ENCODE results near the gene CDH5. TPM values are rescaled to one million over a fixed set of nuclear protein-coding genes. Genes with fewer than 3 reads are reported as not detected.

The CDH5 gene
- total and polyA plus RNA-seq, 2 of the 13 experiments (the other 11 are each of a cell fraction or from before 2014, with no cell fraction given) = 0.71 to 1.1 TPM

DNA sequence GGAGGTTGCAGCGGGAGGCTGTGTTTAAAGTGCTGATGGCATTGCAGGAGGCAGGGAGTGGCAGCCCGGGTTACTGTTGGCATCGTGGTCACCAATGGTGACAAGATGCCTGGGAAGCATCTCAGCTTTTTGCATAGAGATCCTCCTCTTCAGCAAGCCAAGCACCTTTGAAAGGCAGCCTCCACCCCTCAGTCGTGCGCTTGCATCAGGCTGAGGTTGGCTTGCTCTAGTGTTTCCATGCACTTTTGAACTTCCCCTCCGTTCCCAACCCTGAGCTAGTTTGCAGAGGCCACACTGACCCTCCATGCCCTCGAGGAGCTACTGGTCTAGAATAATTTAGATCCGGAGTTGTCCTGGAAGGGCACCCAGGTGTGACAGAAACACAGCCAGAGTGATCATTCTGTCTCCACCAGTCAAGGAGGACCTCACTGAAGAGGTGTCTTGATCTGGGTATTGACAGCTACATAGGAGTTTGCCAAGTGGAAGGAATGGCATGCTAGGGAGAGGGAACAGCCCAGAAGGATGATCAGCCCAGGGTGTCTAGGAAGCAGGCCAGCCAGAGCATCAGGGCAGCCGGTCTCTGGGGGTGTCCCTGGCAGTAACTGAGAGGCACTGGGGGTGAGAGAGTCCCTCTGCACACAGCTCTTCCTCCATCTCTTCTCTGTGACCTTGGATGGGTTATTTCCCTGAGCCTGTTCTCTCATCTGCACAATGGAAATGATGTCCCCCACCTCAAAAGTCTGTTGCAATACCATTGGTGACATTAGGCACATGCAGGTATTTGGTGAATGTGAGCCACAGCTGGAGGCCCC, 68.3 kb downstream of the CDH5 start (continued):
- TF ChIP-seq ONECUT2 (CRISPR knock-in tag; IDR thresholded peaks at IDR 0.05) = no peak
- 0 out of 2 replicates have a peak, but pooled peaks have one; percentile 16 for TF ChIP-seq ZFP37 (CRISPR knock-in tag; IDR thresholded peaks at IDR 0.05; ENCODE audit: borderline replicate concordance)
- TF ChIP-seq, protein P1, sequence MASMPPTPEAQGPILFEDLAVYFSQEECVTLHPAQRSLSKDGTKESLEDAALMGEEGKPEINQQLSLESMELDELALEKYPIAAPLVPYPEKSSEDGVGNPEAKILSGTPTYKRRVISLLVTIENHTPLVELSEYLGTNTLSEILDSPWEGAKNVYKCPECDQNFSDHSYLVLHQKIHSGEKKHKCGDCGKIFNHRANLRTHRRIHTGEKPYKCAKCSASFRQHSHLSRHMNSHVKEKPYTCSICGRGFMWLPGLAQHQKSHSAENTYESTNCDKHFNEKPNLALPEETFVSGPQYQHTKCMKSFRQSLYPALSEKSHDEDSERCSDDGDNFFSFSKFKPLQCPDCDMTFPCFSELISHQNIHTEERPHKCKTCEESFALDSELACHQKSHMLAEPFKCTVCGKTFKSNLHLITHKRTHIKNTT (CRISPR knock-in tag; IDR thresholded peaks at IDR 0.05) = no peak
- TF ChIP-seq KDM4B (CRISPR knock-in tag; IDR thresholded peaks at IDR 0.05) = no peak
- TF ChIP-seq ZNF75D (CRISPR knock-in tag; IDR thresholded peaks at IDR 0.05; ENCODE audit: borderline replicate concordance) = no peak
- TF ChIP-seq, protein P2, sequence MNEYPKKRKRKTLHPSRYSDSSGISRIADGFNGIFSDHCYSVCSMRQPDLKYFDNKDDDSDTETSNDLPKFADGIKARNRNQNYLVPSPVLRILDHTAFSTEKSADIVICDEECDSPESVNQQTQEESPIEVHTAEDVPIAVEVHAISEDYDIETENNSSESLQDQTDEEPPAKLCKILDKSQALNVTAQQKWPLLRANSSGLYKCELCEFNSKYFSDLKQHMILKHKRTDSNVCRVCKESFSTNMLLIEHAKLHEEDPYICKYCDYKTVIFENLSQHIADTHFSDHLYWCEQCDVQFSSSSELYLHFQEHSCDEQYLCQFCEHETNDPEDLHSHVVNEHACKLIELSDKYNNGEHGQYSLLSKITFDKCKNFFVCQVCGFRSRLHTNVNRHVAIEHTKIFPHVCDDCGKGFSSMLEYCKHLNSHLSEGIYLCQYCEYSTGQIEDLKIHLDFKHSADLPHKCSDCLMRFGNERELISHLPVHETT (CRISPR knock-in tag; conservative IDR thresholded peaks at IDR 0.05) = 0 out of 2 replicates have a peak, but pooled peaks have one; percentile 31
- TF ChIP-seq SOX13 (IDR thresholded peaks at IDR 0.05) = peak; percentile 57
- peak in 1 of 2 experiments; percentile 90; a peak in 2 of 4 replicates for TF ChIP-seq SOX13 (CRISPR knock-in tag; conservative IDR thresholded peaks at IDR 0.05 in 1 of 2, IDR thresholded peaks at IDR 0.05 in 1 of 2)
- no peak for TF ChIP-seq MEF2D (CRISPR knock-in tag; IDR thresholded peaks at IDR 0.05)
- no peak for TF ChIP-seq HOXA5 (CRISPR knock-in tag; IDR thresholded peaks at IDR 0.05)
- no peak; the same call in 1 of the 2 replicates for TF ChIP-seq RFXAP (CRISPR knock-in tag; IDR thresholded peaks at IDR 0.05; ENCODE audit: borderline replicate concordance)
- 0 out of 2 replicates have a peak, but pooled peaks have one; percentile 24 for TF ChIP-seq HMG20B (CRISPR knock-in tag; conservative IDR thresholded peaks at IDR 0.05)
- no peak for TF ChIP-seq MAFG (CRISPR knock-in tag; IDR thresholded peaks at IDR 0.05)
- no peak for TF ChIP-seq GTF2F1 (IDR thresholded peaks at IDR 0.05; ENCODE audit: low read length)
- TF ChIP-seq, protein P3, sequence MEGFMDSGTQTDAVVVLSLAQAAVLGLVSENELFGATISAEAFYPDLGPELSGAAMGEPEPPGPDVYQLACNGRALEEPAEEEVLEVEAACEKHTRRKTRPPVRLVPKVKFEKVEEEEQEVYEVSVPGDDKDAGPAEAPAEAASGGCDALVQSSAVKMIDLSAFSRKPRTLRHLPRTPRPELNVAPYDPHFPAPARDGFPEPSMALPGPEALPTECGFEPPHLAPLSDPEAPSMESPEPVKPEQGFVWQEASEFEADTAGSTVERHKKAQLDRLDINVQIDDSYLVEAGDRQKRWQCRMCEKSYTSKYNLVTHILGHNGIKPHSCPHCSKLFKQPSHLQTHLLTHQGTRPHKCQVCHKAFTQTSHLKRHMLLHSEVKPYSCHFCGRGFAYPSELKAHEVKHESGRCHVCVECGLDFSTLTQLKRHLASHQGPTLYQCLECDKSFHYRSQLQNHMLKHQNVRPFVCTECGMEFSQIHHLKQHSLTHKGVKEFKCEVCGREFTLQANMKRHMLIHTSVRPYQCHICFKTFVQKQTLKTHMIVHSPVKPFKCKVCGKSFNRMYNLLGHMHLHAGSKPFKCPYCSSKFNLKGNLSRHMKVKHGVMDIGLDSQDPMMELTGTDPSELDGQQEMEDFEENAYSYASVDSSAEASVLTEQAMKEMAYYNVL (CRISPR knock-in tag; IDR thresholded peaks at IDR 0.05; ENCODE audit: borderline replicate concordance) = 0 out of 2 replicates have a peak, but pooled peaks have one; percentile 26
- no peak for TF ChIP-seq ZNF570 (CRISPR knock-in tag; IDR thresholded peaks at IDR 0.05; ENCODE audit: borderline replicate concordance)
- TF ChIP-seq ZNF275 (CRISPR knock-in tag; IDR thresholded peaks at IDR 0.05; ENCODE audit: borderline replicate concordance) = no peak
- no peak for TF ChIP-seq EHMT2 (IDR thresholded peaks at IDR 0.05; ENCODE audit: borderline replicate concordance, low read depth, low read length)
- no peak for TF ChIP-seq PTBP1 (IDR thresholded peaks at IDR 0.05; ENCODE audit: low read depth, low read length, poor library complexity, severe bottlenecking)
- TF ChIP-seq ZSCAN9 (CRISPR knock-in tag; IDR thresholded peaks at IDR 0.05; ENCODE audit: borderline replicate concordance) = no peak
- TF ChIP-seq MATR3 (CRISPR knock-in tag; IDR thresholded peaks at IDR 0.05) = no peak
- TF ChIP-seq ZNF253 (CRISPR knock-in tag; IDR thresholded peaks at IDR 0.05; ENCODE audit: borderline replicate concordance) = 0 out of 2 replicates have a peak, but pooled peaks have one; percentile 24
- TF ChIP-seq NFE2 (CRISPR knock-in tag; IDR thresholded peaks at IDR 0.05) = no peak
- TF ChIP-seq ZNF564 (CRISPR knock-in tag; IDR thresholded peaks at IDR 0.05) = peak; percentile 40; the same call in 1 of the 2 replicates
- TF ChIP-seq ZNF792 (CRISPR knock-in tag; IDR thresholded peaks at IDR 0.05) = peak; percentile 78; the same call in 1 of the 2 replicates

All from HepG2 (cell line).